Left cardiac atrium (tissue), 4 donors: Measurements from ENCODE around the gene ARMC7. TPM values are rescaled to one million over a fixed set of nuclear protein-coding genes. Genes with fewer than 3 reads are reported as not detected.
"Not testable (repeated sequence)": the region's sequence is repeated elsewhere in the genome, so short reads cannot be mapped to it uniquely, and the experiment has no call there.

Experiments used
- ATAC-seq, 2 donors: fragments of 200-7000 bp; cut with Tn5 transposase; one replicate each; pipeline ENCODE4 v1.9.1; 2020; ENCODE audit warnings: mild to moderate bottlenecking in 2 of 2, moderate library complexity in 2 of 2
- DNase-seq: peaks from one replicate; pipeline ENCODE4 v3.0.0-alpha.2; 2020
- intact Hi-C, 2 donors: fragments of 100-400 bp; cut with DNase I; formaldehyde crosslinking; loops; one replicate each; pipeline versions ENCODE4 v1.14.1 to v1.15.1; 2022 to 2023
- long read RNA-seq: library from polyadenylated mRNA; unstranded; transcript quantifications from one replicate; pipeline ENCODE4 v2.0.0, GENCODE V29; 2021
- total RNA-seq, 2 donors: library from RNA; stranded (reverse); fragmentation: NEBNext Ultra II Directional; extraction: Animal tissue kit (Norgen Biotek cat#: 25700); gene quantifications; one replicate each; pipeline ENCODE4 v1.2.1, GENCODE V29; 2021
- donor health status: DM: no; HTN: yes; CAD: no.
- donor health status: DM: no; HTN: yes; CAD: no; lungs with severe emphysema.
- donor health status: DM: yes; HTN: yes; CAD: no.
- donor health status: Dilated cardiomyopathy.

Gene ARMC7
- 1 to 10 TPM; 5.8 to 6.7 TPM for total RNA-seq
- long read RNA-seq, transcript ARMC7-201 (3 exons, 2,126 nt): major isoform, 5 of 7 reads
- long read RNA-seq, partial matches to known transcripts: 2 of 7 reads
- long read RNA-seq, other reads (novel, unspliced or antisense): 0 of 7 reads

- peak; percentile 88 to 90 for ATAC-seq
- intact Hi-C loops: loop anchor here (10.0 kb wide), 1 partner anchor 65 kb away; no protein-coding TSS in a partner anchor
- peak; percentile 88 for DNase-seq
Measured at GRCh38 chr17:75109407-75110233, at the start of gene ARMC7. Gene ARMC7, plus strand, starts transcription at chr17:75109969. Its CDS starts 320 bp downstream, at chr17:75110289.

GRCh38 chr17:75060434-75061054, 49.2 kb upstream of the ARMC7 start:
- ATAC-seq (peak; percentile 71 to 74), DNase-seq (no peak)
- intact Hi-C loops: loop anchor here in 1 of 2 donors (10.0 kb wide), 1 partner anchor 114 kb away; no protein-coding TSS in a partner anchor

GRCh38 chr17:75061055-75061438, 48.7 kb upstream of the ARMC7 start:
- DNase-seq: no peak
- ATAC-seq: no peak
- intact Hi-C loops: loop anchor here in 1 of 2 donors (10.0 kb wide), 1 partner anchor 114 kb away; no protein-coding TSS in a partner anchor

GRCh38 chr17:75061618-75062017, 48.2 kb upstream of the ARMC7 start:
- ATAC-seq: no peak
- intact Hi-C loops: loop anchor here in 1 of 2 donors (10.0 kb wide), 1 partner anchor 113 kb away; no protein-coding TSS in a partner anchor

GRCh38 chr17:75063201-75063600, 46.6 kb upstream of the ARMC7 start:
- intact Hi-C loops: loop anchor here in 1 of 2 donors (10.0 kb wide), 1 partner anchor 112 kb away; no protein-coding TSS in a partner anchor
- DNase-seq (no peak), ATAC-seq (no peak)

More at GRCh38 chr17:75061618-75062017, 48.2 kb upstream of the ARMC7 start:
- DNase-seq: no peak

- no peak for ATAC-seq
- intact Hi-C loops: loop anchor here in 1 of 2 donors (10.0 kb wide), 1 partner anchor 111 kb away; no protein-coding TSS in a partner anchor
- no peak for DNase-seq
Measured at GRCh38 chr17:75063626-75064025, 46.1 kb upstream of the ARMC7 start.

- intact Hi-C loops: loop anchor here in 1 of 2 donors (10.0 kb wide), 1 partner anchor 111 kb away; no protein-coding TSS in a partner anchor
- no peak for DNase-seq
- ATAC-seq: no peak
Measured at GRCh38 chr17:75064040-75064439, 45.7 kb upstream of the ARMC7 start.

GRCh38 chr17:75064460-75064859, 45.3 kb upstream of the ARMC7 start:
- intact Hi-C loops: loop anchor here in 1 of 2 donors (10.0 kb wide), 1 partner anchor 110 kb away; no protein-coding TSS in a partner anchor

GRCh38 chr17:75064867-75065561, 44.8 kb upstream of the ARMC7 start:
- no peak for ATAC-seq
- intact Hi-C loops: loop anchor here in 1 of 2 donors (10.0 kb wide), 1 partner anchor 110 kb away; no protein-coding TSS in a partner anchor
- DNase-seq: no peak

More at GRCh38 chr17:75064460-75064859, 45.3 kb upstream of the ARMC7 start:
- DNase-seq: no peak
- ATAC-seq: no peak

GRCh38 chr17:75065562-75066151, 44.1 kb upstream of the ARMC7 start:
- ATAC-seq: no peak

GRCh38 chr17:75067856-75068255, 41.9 kb upstream of the ARMC7 start:
- intact Hi-C loops: loop anchor here in 1 of 2 donors (10.0 kb wide), 1 partner anchor 107 kb away; no protein-coding TSS in a partner anchor
- ATAC-seq: no peak
- no peak for DNase-seq

More at GRCh38 chr17:75065562-75066151, 44.1 kb upstream of the ARMC7 start:
- no peak for DNase-seq
- intact Hi-C loops: loop anchor here in 1 of 2 donors (10.0 kb wide), 1 partner anchor 109 kb away; no protein-coding TSS in a partner anchor

GRCh38 chr17:75068750-75069149, 41.0 kb upstream of the ARMC7 start:
- DNase-seq (no peak), ATAC-seq (no peak)
- intact Hi-C loops: loop anchor here in 1 of 2 donors (10.0 kb wide), 1 partner anchor 106 kb away; no protein-coding TSS in a partner anchor

GRCh38 chr17:75069783-75070182, 40.0 kb upstream of the ARMC7 start:
- DNase-seq: no peak
- intact Hi-C loops: loop anchor here in 1 of 2 donors (10.0 kb wide), 1 partner anchor 105 kb away; no protein-coding TSS in a partner anchor

GRCh38 chr17:75071478-75072271, 38.1 kb upstream of the ARMC7 start:
- DNase-seq, intact Hi-C loops: not testable (repeated sequence)
- peak; percentile 55 to 80 for ATAC-seq

More at GRCh38 chr17:75069783-75070182, 40.0 kb upstream of the ARMC7 start:
- ATAC-seq: peak in 1 of 2 donors; percentile 21

- DNase-seq, intact Hi-C loops, ATAC-seq: not testable (repeated sequence)
Measured at GRCh38 chr17:75072909-75073308, 36.9 kb upstream of the ARMC7 start.

GRCh38 chr17:75073618-75074047, 36.1 kb upstream of the ARMC7 start:
- ATAC-seq: no peak
- no peak for DNase-seq
- intact Hi-C loops: no loop called here

GRCh38 chr17:75074532-75074931, 35.2 kb upstream of the ARMC7 start:
- no peak for ATAC-seq
- intact Hi-C loops: no loop called here
- no peak for DNase-seq
